ENCODE measurements around the gene TRAF6. TPM values are rescaled to one million over a fixed set of nuclear protein-coding genes. Genes with fewer than 3 reads are reported as not detected.

The TRAF6 gene
- total RNA-seq, 3 donors from 2014 or later: 8.3 to 12.1 (median 10.5) TPM

DNA sequence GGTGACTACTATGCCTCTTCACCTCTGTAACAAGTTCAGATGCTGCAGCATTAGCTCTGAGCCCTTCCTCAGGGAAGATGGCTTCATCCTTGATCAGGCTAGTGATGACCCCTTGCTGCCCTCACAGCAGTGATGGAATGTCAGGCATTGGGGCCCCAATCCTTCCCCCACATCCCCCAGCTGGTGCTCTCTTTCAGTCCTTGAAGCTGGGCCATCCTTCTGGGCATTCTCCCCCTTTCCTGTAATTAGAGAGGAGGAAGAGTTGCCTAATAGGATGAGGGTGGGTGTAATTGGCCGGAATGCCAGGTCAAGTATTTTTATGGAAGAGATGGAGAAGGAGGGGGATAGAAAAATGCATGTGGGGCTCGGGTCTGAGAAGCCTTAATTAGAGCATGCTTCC, 62.6 kb downstream of the TRAF6 start:
- ATAC-seq: no peak
- peaks cover 38% of the 10 kb centered on the region for H3K4me1 Mint-ChIP-seq (ENCODE audit: low read depth)
- no peak overlapping the region for H3K4me3 Mint-ChIP-seq
- no peak for DNase-seq
- no peaks in the 10 kb centered on the region for H3K9me3 Mint-ChIP-seq
- peaks cover 13% of the 10 kb centered on the region for H3K36me3 Mint-ChIP-seq (ENCODE audit: insufficient read depth)
- no peaks in the 10 kb centered on the region for H3K27me3 Mint-ChIP-seq (ENCODE audit: low read depth)

DNA sequence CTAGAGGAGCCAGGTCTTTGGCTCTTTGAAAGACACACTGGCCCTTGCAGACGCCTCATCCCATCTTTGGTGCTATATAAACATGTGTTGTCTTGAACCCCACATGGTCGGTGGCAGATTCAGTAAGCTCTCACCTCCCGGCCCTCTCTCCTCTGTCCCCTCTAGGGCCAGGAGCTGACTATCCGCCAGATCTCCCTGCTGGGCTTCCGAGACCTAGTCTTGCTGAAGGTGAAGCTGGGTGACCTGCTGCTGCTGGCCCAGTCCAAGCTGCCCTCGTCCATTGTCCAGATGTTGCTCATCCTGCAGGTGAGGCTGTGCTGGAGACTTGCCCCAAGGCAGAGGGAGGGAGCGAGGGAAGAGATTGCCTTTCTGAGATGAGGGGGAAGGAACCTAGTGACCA, 63.9 kb downstream of the TRAF6 start:
- DNase-seq: no peak
- H3K4me1 Mint-ChIP-seq (ENCODE audit: low read depth): peaks cover 28% of the 10 kb centered on the region
- H3K4me3 Mint-ChIP-seq: no peak overlapping the region
- H3K27me3 Mint-ChIP-seq (ENCODE audit: low read depth): no peaks in the 10 kb centered on the region
- no peak for ATAC-seq
- no peaks in the 10 kb centered on the region for H3K9me3 Mint-ChIP-seq
- peaks cover 16% of the 10 kb centered on the region for H3K36me3 Mint-ChIP-seq (ENCODE audit: insufficient read depth)

DNA sequence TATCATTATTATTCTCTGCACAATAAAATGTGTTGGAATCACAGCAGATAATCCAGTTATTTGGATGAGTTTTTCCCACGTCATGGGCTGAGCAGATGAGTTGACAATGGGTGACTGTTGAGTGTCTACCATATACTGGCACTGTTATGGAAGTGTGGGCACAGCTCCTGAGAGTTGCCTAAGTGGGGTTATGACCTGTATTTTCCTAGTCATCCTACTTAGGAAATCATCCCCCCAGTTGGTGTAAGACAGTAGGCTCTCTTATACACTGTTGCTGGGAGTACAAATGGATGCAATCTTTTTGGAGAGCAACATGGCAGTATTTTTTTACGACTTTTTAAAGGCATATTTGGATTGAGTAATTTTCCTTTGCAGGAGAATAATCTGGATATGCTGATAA, 66.4 kb downstream of the TRAF6 start:
- no peak for ATAC-seq
- peaks cover 8% of the 10 kb centered on the region for H3K36me3 Mint-ChIP-seq (ENCODE audit: insufficient read depth)
- DNase-seq: no peak
- H3K9me3 Mint-ChIP-seq: peaks cover 5% of the 10 kb centered on the region
- H3K27me3 Mint-ChIP-seq (ENCODE audit: low read depth): no peaks in the 10 kb centered on the region
- peaks cover 7% of the 10 kb centered on the region for H3K4me1 Mint-ChIP-seq (ENCODE audit: low read depth)
- H3K4me3 Mint-ChIP-seq: no peak overlapping the region

DNA sequence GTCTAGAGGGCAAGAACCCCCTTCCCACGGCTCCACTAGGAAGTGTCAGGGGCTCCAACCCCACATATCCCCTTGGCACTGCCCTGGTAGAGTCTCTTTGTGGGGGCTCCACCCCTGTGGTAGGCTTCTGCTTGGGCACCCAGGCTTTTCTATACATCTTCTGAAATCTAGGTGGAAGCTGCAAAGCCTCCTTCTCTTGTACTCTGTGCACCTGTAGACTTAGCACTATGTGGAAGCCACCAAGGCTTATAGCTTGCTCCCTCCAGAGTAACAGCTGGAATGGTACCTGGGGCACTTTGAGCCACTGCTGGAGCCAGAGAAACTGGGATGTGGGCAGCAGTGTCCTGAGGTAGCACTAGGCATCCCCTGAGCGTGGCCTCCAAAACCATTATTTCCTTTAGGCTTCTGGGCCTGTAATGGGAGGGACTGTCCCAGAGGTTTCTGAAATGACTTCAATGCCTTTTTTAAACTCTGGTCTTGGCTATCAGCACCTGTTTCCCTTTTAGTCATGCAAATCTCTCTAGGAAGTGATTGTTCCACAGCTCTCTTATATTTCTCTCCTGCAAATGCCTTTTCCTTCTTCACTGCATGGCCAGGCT, 68.4 kb downstream of the TRAF6 start:
- Mint-ChIP-seq H3K36me3 (ENCODE audit: insufficient read depth) (peaks cover 5% of the 10 kb centered on the region), H3K4me3 (no peak overlapping the region), H3K4me1 (ENCODE audit: low read depth) (peaks cover 4% of the 10 kb centered on the region)

DNA sequence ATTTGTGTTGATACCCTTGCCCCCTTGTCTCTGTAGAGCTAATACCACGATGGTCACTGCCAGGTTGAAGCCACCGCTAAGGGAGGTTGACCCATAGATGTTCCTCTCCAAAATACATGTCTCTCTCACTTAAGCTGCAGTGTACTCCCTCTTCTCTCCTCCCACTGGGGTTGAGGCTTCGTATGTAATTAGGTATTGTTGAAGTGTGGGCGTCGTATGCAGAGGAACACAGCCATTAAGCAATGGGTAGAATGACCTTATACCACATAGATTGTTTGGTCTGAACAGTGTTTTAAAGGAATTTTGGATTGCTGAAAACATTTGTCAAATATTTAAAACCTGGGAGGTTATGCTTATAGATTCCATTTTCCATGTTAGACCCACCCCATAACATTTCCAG, 71.9 kb downstream of the TRAF6 start:
- Mint-ChIP-seq H3K4me3 (no peak overlapping the region), H3K9me3 (peaks cover 5% of the 10 kb centered on the region), H3K27me3 (ENCODE audit: low read depth) (no peaks in the 10 kb centered on the region), H3K4me1 (ENCODE audit: low read depth) (peaks cover 4% of the 10 kb centered on the region), H3K36me3 (ENCODE audit: insufficient read depth) (peaks cover 7% of the 10 kb centered on the region)
- no peak for DNase-seq
- ATAC-seq: no peak

More for the DNA sequence above, 68.4 kb downstream of the TRAF6 start:
- ATAC-seq: peak in 1 of 2 donors; percentile 35
- H3K27me3 Mint-ChIP-seq (ENCODE audit: low read depth): no peaks in the 10 kb centered on the region
- H3K9me3 Mint-ChIP-seq: peaks cover 5% of the 10 kb centered on the region
- no peak for DNase-seq

DNA sequence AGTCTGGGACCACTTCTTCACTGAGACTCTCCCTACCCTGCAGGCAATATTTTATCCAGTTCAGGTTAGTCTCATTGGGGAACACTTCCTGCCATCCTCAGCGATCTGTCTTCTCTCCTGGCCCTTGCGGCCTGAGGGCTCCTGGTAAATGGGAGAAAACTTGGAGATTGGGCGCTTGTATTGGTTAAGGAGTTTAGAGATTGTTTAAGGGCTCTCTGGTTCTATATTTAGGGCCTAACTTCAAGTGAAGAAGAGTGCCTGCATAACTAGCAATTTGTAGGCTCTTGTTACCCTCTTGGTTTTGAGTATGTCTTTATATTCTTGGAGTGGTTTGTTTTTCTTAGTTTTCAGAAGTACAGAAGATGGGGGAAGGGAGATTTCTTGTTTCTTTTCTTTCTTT, 72.7 kb downstream of the TRAF6 start:
- Mint-ChIP-seq H3K4me1 (ENCODE audit: low read depth) (peaks cover 4% of the 10 kb centered on the region), H3K36me3 (ENCODE audit: insufficient read depth) (peaks cover 5% of the 10 kb centered on the region), H3K27me3 (ENCODE audit: low read depth) (no peaks in the 10 kb centered on the region), H3K9me3 (peaks cover 5% of the 10 kb centered on the region), H3K4me3 (no peak overlapping the region)
- ATAC-seq: no peak
- no peak for DNase-seq

Other genes starting within 250 kb of the TRAF6 start
- gene COMMD9, start 220.8 kb downstream of the TRAF6 start, total RNA-seq: 10 to 100 TPM; 47.0 to 55.4 (median 53.1) TPM
- 1 to 10 TPM; 5.1 to 10.0 (median 8.5) TPM for gene PRR5L, start 214.0 kb downstream of the TRAF6 start, total RNA-seq
- under 1 TPM; 0.08 to 0.38 (median 0.13) TPM for gene RAG1, start 57.7 kb upstream of the TRAF6 start, total RNA-seq
- gene IFTAP, start 84.2 kb upstream of the TRAF6 start, total RNA-seq: 1 to 10 TPM; 1.7 to 4.7 (median 2.8) TPM
- not detected for gene RAG2, start 88.0 kb upstream of the TRAF6 start, total RNA-seq